Liver (tissue), 3 donors: Measurements from ENCODE around the gene SPTBN1.

Experiments
- CTCF ChIP-seq: fragments of 150-350 bp; IDR thresholded peaks from 2 replicates; pipeline ENCODE4 v1.5.1; 2017; ENCODE audit warnings: improper control_type of control experiment, low read depth, low read length; ENCODE audit not compliant: missing input control
- GABPA ChIP-seq, 2 donors: IDR thresholded peaks in 1 of 2; conservative IDR thresholded peaks in 1 of 2; 2 replicates each; pipeline ENCODE4 v1.6.1; 2016; ENCODE audit warnings: antibody characterized with exemption in 2 of 2, mild to moderate bottlenecking in 1 of 2, moderate library complexity in 1 of 2
- SP1 ChIP-seq: IDR thresholded peaks from 2 replicates; pipeline ENCODE4 v1.6.1; 2018; ENCODE audit warnings: antibody characterized with exemption, mild to moderate bottlenecking
- donor health status: healthy.
- donor health status: healthy.

GRCh38 chr2:54519841-54520459, 63.8 kb downstream of the SPTBN1 start:
- TF ChIP-seq CTCF (no peak), GABPA (IDR thresholded peaks at IDR 0.05 in 1 of 2, conservative IDR thresholded peaks at IDR 0.05 in 1 of 2) (no peak), SP1 (no peak)
